ENCODE measurements around the gene ABCG2.

ABCG2 gene

DNA sequence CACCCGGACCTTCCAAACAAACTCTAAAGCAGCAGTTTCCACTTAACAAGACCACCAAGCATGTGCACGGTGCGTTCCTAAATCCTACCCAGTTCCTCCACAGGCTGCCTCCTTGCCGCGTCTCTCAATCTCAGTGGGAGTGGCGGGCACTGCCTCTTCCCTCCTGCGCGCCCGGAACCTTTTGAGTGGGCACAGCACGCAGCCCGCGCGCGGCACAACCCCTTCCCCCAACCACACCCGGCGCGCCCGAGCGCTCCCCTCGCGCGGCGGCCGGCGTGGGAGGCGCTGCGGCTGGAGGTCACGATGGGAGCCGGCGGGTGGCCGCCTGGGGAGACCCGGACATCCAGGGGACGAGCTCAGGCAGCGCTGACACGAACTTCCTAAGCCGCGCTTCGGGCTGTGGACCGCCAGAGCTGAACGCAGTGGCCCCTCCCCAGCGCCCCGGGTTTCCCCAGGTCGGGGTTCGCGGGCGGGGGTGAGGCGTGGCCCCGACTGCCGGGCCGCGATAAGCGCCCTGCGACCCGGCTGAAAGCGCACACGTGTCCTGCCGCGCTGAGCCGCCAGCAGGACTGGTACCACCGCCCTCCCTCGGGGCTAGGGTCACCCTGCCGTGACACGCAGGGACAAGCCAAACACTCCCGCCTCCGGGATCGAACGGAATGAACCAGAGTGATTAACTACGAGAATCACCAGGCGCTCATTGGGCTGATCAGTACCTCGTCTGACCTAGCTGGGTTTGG lies at the start of gene ABCG2:
Gene ABCG2, minus strand, starts transcription at position 151 of the 740 bp plus-strand sequence. CDS start 18,644 bp downstream, outside the sequence.
- DNase-seq (ENCODE audit: low read depth in 2 of 2): peak in 1 of 2 donors; percentile 4

DNA sequence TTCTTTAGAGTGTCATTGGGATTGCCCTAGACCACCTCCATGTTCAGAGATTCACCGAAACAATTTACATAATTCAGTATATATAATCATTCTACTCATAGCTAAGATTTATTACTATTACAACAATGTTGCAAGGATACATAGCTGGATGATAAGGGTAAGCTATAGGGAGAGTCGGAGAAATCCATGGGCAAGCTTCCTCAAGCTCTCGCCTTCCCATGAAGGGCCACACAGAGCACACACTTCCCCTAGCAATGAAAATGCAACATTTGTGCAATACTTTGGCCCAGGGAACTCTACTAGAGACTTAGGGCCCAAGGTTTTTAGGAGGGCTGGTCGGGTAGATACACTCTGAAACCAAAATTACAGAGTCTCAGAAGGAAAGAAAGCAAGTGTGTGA lies 49.7 kb upstream of the ABCG2 start:
- no peak for DNase-seq (ENCODE audit: low read depth in 2 of 2)

DNA sequence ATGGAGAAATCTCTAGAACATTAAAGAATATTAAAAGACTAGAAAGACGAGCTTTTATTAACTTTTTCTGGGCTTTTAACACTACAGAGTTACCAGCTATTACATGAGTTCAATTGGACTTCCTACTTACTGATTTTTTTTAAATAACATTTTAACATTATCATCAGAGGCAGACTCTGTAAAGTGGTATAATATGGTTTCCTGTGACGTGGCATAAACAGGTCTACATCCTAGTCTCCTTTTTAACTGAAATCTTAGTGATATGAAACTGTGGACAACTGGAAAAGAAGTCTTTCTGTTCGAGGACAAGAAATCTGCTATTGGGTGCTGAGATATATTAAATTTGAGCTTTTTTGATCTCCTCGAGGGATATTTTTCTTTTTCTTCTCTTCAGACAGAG lies 48.7 kb upstream of the ABCG2 start:
- no peak for DNase-seq (ENCODE audit: low read depth in 2 of 2)

DNA sequence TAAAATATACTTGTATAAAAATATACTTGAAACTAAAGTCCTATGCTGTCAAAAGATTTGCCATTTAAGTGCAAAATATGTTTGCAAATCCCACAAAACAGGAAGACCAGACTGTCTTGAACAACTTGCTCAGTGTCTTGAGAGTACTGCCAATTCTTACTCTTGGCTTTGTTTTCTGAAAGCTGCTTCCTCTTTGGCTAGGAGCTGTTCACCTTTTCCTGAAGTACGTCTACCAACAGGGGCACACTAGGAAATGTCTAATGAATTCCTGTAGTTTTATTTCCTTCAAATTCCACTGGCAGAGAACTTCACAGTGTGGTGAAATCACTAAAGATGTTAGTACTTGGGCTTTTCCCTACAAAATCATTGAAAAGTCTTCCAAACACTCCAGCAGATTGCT lies 46.4 kb upstream of the ABCG2 start:
- no peak for DNase-seq (ENCODE audit: low read depth in 2 of 2)

DNA sequence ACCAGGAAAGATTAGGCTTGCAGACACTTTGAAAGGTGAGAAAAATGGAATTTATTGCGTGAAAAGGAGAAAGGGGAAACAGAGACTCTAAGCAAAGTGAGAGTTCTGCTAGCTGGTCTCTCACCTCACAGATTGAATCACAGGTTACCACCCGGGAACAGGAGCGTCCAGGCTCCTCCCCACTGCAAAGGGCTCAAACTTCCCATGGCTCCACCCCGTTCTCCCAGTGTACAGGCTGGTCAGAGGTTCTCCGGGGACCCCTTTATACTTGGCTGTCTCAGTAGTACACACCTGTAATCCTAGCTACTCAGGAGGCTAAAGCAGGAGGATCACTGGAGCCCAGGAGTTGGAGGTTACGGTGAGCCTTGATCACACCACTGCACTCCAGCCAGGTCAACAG lies 44.0 kb upstream of the ABCG2 start:
- no peak for DNase-seq (ENCODE audit: low read depth in 2 of 2)

DNA sequence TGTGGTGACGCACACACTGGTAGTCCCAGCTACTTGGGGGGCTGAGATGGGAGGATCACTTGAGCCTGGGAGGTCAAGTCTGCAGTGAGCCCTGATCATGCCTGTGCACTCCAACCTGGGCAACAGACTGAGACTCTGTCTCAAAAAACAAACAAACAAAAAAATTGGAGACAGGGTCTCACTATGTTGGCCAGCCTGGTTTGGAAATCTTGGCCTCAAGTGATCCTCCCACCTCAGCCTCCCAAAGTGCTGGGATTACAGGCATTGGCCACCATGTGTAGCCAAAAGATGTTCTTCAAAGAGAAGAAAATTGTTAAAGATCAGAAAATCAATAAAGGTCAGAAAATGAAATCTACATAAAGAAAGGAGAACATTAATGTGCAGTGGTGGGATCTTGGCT lies 41.7 kb upstream of the ABCG2 start:
- DNase-seq (ENCODE audit: low read depth in 2 of 2): no peak

DNA sequence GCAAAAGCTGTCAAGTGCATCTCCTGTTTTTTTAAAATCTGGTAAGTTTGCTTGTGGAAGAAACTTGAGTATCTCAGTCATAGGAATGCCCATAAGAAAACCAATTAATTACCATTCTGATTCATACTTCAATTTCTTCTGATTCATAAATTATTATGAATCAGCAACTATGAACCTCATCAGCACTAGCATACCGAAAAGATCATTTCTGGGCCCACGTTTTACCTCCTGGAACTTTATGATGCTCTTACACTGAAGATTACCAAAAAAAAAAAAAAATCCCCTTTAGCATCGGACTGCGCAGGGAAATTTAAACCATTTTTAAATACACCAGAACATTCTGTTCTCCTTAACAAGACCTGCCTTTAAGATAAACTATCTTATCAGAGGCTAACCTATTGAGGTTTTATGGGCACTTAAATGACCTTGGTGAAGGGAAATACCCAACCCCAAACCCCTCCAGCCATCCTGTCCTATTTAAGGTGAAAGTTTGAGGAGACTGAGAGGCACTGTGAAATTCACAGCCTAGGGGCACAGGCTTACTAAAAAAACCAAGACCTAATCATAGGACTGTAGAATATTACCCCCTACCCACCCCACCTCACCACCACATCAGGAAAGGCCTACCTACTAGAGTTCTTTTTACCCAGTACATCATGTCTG lies 38.2 kb upstream of the ABCG2 start:
- DNase-seq (ENCODE audit: low read depth in 2 of 2): no peak

DNA sequence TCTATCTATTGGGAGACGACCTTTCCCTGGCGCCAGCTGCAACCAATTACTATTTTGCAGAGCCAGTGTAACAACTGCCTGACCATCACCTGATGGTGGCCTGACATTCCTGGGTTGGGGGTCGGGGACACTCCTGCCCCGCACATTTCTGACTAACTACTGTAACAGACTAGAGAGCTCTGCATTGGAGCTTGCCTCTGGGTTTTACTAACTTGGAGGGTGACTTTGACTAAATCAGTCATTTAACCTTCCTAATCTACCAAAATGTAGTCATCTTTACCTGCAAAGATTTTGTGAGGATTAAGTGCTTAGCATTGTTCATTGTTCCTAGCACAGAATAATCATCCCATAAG lies 37.5 kb upstream of the ABCG2 start:
- DNase-seq (ENCODE audit: low read depth in 2 of 2): no peak

DNA sequence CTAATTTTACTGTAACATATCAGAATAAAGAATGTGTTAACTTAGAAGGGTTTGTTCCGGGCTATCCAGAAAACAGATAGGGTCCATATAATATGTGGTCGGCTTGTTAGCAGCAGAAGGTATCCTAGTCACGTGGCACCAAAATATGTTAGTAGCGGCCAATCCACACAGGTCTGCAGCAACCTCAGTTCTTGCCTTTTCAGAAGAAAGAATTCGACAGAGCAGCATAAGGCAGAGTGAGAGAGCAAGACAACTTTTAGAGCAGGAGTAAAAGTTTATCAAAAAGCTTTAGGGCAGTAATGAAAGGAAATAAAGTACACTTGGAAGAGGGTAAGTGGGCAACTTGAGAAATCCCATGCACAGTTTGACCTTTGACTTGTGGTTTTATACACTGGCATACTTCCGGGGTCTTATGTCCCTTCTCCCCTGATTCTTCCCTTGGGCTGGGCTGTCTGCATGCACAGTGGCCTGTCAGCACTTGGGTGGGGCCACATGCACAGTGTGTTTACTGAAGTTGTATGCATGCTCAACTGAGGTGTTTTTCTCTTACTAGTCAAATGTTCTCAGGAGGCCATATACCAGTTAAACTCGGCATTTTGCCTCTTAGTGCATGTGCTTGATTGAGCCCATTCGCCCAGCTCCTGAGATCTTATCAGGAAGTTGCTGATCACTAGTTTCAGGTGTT lies 37.0 kb upstream of the ABCG2 start:
- no peak for DNase-seq (ENCODE audit: low read depth in 2 of 2)

DNA sequence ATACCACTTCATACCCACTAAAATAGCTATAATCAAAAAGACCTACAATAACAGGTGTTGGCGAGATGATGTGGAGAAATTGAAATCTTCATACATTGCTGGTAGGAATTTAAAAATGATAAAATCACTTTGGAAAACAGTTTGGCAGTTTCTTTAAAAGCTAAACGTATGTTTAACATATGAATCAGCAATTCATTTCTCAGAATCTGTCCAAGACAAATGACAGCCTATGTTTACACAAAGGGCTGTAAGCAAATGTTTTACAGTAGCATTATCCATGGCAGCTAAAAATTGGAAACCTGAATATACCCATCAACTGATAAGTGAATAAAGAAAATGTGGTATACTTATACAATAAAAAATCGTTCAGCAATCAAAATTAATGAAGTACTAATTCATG lies 33.0 kb upstream of the ABCG2 start:
- no peak for DNase-seq (ENCODE audit: low read depth in 2 of 2)

DNA sequence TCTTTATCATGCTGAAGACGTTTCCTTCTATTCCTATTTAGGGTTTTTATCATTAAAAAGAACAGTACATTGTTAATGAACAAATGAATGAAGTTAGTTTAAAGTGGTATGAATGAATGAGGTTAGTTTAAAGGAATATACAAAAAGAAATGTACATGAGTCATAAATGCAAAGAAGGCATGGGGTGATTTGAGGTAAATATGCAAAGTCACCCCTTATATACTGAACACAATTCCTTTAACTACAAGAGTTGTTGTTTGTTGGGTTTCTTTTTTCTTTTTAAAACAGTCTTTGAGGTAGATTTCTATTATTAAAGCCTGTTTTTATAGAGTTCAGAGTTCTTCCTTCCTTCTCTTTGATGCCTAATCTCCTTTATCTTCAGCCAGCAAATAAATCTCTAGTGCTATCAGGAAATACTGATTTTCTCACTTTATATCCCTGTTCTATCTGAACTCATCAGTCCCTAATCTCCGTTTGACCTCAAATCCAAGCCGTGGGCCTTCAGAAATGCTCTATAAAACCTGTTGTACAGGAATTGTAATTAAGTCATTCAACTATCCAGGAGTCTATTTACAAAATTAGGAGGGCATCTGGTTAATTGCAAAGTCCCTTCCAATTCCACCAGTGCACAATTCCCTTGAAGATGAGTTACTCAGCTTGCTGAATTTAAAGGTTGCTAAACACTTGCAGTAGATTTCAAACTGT lies 31.6 kb upstream of the ABCG2 start:
- DNase-seq (ENCODE audit: low read depth in 2 of 2): no peak

DNA sequence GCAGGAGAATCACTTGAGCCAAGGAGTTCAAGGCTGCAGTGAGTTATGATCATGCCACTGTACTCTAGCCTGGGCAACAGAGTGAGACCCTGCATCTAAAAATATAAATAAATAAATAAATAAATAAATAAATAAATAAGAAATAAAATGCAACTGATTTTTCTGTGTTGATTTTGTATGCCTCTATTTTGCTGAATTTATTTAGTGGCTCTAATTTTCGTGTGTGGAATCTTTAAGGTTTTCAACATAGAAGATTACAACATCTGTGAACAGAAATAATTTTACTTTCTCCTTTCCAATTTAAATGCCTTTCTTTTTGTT lies 30.9 kb upstream of the ABCG2 start:
- no peak for DNase-seq (ENCODE audit: low read depth in 2 of 2)

DNA sequence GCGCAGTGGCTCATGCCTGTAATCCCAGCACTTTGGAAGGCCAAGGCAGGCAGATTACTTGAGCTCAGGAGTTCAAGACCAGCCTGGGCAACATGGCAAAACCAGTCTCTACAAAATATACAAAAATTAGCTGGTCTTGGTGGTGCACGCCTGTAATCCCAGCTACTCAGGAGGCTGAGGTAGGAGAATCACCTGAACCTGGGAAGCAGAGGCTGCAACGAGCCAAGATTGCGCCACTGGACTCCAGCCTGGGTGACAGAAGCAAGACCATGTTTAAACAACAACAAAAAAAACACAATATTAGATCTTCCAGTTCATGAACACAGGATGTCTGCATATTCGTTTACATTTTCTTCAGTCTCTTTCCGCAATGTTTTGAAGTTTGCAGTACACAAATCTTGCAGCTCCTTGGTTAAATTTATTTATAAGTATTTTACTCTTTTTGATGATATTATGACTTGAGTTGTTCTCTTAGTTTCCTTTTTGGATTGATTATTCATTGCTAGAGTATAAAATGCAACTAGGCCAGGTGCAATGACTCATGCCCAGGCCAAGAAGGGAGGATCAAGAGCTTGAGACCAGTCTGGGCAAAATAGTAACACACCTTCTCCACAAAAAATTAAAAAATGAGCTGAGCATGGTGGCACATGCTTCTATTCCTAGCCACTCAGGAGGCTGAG lies 30.4 kb upstream of the ABCG2 start:
- DNase-seq (ENCODE audit: low read depth in 2 of 2): no peak

DNA sequence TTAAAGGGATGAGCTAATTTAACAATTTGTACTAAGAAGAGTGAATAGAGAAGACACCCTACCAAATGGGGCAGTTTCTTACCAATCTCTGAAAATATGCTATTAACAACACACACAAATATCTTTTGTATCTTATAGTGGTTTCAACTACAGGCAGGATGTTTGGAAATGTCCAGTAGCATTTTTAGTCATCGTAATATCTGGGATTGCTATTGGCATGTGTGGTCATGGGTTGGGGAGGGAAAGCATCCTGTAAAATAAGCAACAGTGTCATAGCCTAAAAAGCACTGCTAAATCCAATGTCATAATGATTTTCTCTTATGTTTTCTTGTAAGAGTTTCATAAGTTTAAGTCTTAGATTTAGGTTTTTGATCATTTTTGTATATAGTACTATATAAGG lies 29.3 kb upstream of the ABCG2 start:
- no peak for DNase-seq (ENCODE audit: low read depth in 2 of 2)

DNA sequence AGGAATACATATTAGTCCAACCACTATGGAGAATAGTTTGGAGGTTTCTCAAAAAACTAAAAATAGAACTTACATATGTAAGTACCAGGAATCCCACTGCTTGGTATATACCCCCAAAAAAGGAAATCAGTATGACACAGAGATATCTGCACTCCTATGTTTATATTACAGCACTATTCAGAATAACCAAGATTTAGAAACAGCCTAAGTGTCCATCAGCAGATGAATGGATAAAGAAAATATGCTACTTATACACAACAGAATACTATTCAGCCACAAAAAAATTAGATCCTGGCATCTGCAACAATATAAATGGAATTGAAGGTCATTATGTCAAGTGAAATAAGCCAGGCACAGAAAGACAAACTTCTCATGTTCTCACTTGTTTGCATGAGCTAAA lies 27.5 kb upstream of the ABCG2 start:
- DNase-seq (ENCODE audit: low read depth in 2 of 2): no peak

DNA sequence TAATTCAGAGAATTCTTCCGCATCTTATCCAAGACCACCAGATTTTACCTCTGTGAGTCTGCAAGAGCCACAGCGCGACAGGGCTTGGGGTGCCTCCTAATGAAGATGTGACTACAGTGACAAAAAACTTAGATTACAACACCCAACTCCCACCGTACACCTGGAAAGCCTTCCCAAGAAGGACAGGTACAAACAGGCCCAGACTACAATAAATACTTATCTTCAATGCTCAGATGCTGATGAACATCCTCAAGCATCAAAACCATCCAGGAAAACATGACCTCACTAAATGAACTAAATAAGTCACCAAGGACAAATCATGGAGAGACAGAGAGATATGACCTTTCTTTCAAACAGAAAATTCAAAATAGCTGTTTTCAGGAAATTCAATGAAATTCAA lies 20.8 kb upstream of the ABCG2 start:
- DNase-seq (ENCODE audit: low read depth in 2 of 2): no peak

DNA sequence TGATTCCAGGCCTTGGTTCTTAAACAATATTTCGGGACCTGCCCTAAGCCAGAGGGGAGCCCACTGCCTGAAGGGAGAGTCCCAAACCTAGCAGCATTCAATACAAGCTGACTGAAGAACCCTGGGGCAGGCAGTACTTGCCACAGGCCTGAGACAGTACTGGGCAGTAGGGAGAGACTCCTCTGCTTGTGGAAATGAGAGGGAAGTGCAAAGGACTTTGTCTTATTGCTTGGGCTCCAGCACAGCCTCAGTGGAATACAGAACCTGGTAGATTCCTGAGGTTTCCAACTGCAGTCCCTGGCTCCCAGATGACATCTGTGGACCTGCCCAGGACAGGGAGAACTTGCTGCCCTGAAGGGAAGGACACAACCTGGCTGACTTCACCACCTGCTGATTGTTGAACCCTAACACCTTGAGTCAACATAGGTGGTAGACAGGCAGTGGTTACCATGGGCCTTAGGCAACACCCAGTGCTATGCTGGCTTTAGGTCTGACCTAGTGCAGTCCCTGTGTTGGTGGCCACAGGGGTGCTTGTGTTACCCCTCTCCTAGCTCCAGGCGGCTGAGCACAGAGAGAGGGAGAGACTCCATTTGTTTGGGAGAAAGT lies 20.3 kb upstream of the ABCG2 start:
- DNase-seq (ENCODE audit: low read depth in 2 of 2): no peak

DNA sequence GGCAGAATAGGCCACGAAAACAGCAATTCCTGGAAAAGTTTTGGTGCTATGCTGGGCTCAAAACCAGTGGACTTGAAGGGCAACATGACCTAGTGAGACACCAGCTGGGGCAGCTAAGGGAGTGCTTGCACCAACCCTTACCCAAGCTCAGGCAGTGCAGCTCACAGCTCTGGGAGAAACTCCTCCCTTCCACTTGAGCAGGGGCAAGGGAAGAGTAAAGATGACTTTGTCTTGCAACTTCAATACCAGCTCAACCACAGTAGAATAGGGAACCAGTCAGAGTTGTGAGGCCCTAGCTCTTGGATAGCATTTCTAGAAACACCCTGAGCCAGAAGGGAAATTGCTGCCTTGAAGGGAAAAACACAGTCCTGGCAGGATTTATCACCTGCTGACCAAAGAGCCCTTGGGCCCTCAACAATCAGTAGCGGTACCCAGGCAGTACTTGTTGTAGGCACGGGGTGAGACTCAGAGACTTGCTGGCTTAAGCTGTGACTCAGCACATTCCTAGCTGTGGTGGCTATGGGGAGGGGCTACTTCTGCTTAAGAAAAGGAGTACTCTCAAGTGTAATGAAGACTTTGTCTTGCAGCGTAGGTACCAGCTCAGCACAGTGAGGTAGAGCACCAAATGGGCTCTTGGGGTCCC lies 19.7 kb upstream of the ABCG2 start:
- no peak for DNase-seq (ENCODE audit: low read depth in 2 of 2)

DNA sequence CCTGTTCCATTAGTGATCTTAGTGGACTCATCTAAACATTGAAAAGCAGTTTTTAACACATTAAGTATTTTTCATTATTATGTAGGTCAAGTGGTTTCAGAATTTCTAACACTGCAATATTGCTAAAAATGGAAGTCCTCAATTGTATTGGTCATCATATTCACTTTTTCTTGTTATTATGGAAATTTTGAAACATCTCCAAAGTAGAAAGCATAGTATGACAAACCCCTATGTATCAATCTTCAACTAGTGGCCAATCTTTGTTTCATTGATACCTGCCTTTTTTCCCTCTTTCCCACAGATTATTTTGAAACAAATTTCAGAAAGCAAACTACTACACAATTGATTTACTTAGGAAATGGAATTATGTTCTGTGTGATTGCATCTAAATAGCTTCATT lies 14.5 kb upstream of the ABCG2 start:
- no peak for DNase-seq (ENCODE audit: low read depth in 2 of 2)

DNA sequence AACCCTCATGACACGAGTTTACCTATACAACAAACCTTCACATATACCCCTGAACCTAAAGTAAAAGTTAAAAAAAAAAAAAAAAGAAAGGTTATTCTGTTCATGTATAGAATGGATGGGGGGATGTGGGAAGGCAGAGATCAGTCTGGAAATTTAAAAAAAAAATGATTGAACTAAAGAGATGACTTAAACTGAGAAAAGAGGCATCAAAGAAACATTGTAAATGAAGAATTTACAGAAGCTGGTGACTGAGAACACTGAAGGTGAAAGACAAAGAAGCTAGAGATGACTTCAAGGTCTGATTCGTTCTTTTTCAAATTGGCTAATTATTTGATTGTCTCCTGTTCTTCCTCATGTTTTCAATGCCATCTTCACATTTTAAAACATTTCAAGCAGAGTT lies 12.8 kb upstream of the ABCG2 start:
- DNase-seq (ENCODE audit: low read depth in 2 of 2): no peak

DNA sequence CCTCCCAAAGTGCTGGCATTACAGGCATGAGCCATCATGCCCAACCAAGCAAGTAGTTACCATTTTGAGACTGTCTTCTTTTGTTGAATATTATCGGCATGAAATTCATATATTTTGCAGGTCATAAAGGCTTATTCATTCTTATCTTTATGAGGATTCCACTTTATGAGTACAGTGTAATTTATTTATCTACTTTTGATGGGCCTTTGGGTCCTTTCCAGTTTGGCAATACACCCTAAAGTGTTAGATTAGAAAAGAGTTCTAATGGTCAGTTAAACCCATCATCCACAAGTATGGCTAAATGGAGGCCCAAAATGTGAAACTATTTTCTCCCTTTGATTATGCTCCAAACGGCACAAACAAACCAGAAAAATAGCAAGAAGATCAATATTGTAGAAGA lies 10.9 kb upstream of the ABCG2 start:
- DNase-seq (ENCODE audit: low read depth in 2 of 2): no peak
